Measurements from ENCODE around the gene FBN1.

GRCh38 chr15:48634096-48634495 lies 11.4 kb downstream of the FBN1 start:
- no peak for TF ChIP-seq YY1 (IDR thresholded peaks at IDR 0.05; ENCODE audit: low read depth)
- no peak for TF ChIP-seq EGR1 (IDR thresholded peaks at IDR 0.05)
- no peak for TF ChIP-seq ZBTB7A (IDR thresholded peaks at IDR 0.05; ENCODE audit: low read depth)
- TF ChIP-seq REST (IDR thresholded peaks at IDR 0.05; ENCODE audit: low read depth) = no peak
